ENCODE data around the gene FGD6. TPM values are rescaled to one million over a fixed set of nuclear protein-coding genes. Genes with fewer than 3 reads are reported as not detected.
A peak's percentile ranks its signal among the peaks of the same experiment; 100 is the strongest.

Gene FGD6
- total RNA-seq (3.3 and 5.6 TPM in 2 replicates), polyA plus RNA-seq (3.0 and 4.7 TPM in 2 replicates), polyA minus RNA-seq (ENCODE audit: low replicate concordance) (0.78 and 1.5 TPM in 2 replicates)
- polyA plus RNA-seq (2012): 1.4 and 2.1 TPM in 2 replicates

GRCh38 chr12:95217377-95218149 lies at the start of gene FGD6, which contains the start of gene VEZT:
TSS of gene FGD6 (minus strand) at chr12:95217467. CDS start at chr12:95217240, 227 bp downstream.
TSS of gene VEZT (plus strand) at chr12:95217807. CDS start at chr12:95217851, 44 bp downstream.
- H3K27ac ChIP-seq (ENCODE audit: insufficient read depth, low read length): peak within 1 kb of the TSS; percentile 91
- DNase-seq (ENCODE audit: low read depth in 2 of 2): peak; percentile 99
- H3K27me3 ChIP-seq (ENCODE audit: control insufficient read depth, insufficient read depth, low read length): no peaks in the 10 kb centered on the region
- H3K79me2 ChIP-seq (ENCODE audit: control insufficient read depth, insufficient read depth, low read length): peaks cover 45% of the 10 kb centered on the region
- TF ChIP-seq, protein P1, sequence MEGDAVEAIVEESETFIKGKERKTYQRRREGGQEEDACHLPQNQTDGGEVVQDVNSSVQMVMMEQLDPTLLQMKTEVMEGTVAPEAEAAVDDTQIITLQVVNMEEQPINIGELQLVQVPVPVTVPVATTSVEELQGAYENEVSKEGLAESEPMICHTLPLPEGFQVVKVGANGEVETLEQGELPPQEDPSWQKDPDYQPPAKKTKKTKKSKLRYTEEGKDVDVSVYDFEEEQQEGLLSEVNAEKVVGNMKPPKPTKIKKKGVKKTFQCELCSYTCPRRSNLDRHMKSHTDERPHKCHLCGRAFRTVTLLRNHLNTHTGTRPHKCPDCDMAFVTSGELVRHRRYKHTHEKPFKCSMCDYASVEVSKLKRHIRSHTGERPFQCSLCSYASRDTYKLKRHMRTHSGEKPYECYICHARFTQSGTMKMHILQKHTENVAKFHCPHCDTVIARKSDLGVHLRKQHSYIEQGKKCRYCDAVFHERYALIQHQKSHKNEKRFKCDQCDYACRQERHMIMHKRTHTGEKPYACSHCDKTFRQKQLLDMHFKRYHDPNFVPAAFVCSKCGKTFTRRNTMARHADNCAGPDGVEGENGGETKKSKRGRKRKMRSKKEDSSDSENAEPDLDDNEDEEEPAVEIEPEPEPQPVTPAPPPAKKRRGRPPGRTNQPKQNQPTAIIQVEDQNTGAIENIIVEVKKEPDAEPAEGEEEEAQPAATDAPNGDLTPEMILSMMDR (conservative IDR thresholded peaks at IDR 0.05 in 1 of 2, IDR thresholded peaks at IDR 0.05 in 1 of 2; ENCODE audit: low read depth in 1 of 2, low read length in 2 of 2): peak; percentile 53 to 56
- no peak for TF ChIP-seq EZH2 (IDR thresholded peaks at IDR 0.05; ENCODE audit: low read length, missing control alignments)
- no peaks in the 10 kb centered on the region for H3K36me3 ChIP-seq (ENCODE audit: control insufficient read depth, insufficient read depth, low read length)
- peak within 1 kb of the TSS; percentile 88 for H3K4me2 ChIP-seq (ENCODE audit: extremely low read depth, insufficient read depth, low read length)
- H3K9ac ChIP-seq (ENCODE audit: insufficient read depth, low read length): peak within 1 kb of the TSS; percentile 91
- H3K9me3 ChIP-seq (ENCODE audit: control insufficient read depth, insufficient read depth, low read depth, low read length): no peaks in the 10 kb centered on the region
- H2AFZ ChIP-seq (ENCODE audit: low read length): peak within 1 kb of the TSS; percentile 87
- peak within 1 kb of the TSS; percentile 80 to 95 (median 90) for H3K4me3 ChIP-seq (replicated peaks in 1 of 4; ENCODE audit: control extremely low read depth in 1 of 4, insufficient read depth in 1 of 4, low read depth in 3 of 4, low read length in 4 of 4)
- no peaks in the 10 kb centered on the region for H3K4me1 ChIP-seq (ENCODE audit: control insufficient read depth, extremely low read depth, insufficient read depth, low read length)
- no peaks in the 10 kb centered on the region for H4K20me1 ChIP-seq (ENCODE audit: control insufficient read depth, extremely low read depth, insufficient read depth, low read length)

GRCh38 chr12:95266254-95266653 lies 49.0 kb upstream of the FGD6 start:
- H4K20me1 ChIP-seq (ENCODE audit: control insufficient read depth, extremely low read depth, insufficient read depth, low read length): no peaks in the 10 kb centered on the region
- no peaks in the 10 kb centered on the region for H3K27me3 ChIP-seq (ENCODE audit: control insufficient read depth, insufficient read depth, low read length)
- H3K9me3 ChIP-seq (ENCODE audit: control insufficient read depth, insufficient read depth, low read depth, low read length): no peaks in the 10 kb centered on the region
- H3K79me2 ChIP-seq (ENCODE audit: control insufficient read depth, insufficient read depth, low read length): no peaks in the 10 kb centered on the region
- H3K9ac ChIP-seq (ENCODE audit: insufficient read depth, low read length): no peak overlapping the region
- no peak for DNase-seq (ENCODE audit: low read depth in 2 of 2)
- no peak overlapping the region for H3K4me2 ChIP-seq (ENCODE audit: extremely low read depth, insufficient read depth, low read length)
- H3K4me3 ChIP-seq (replicated peaks in 1 of 4; ENCODE audit: control extremely low read depth in 1 of 4, insufficient read depth in 1 of 4, low read depth in 3 of 4, low read length in 4 of 4): no peak overlapping the region
- no peak overlapping the region for H2AFZ ChIP-seq (ENCODE audit: low read length)
- H3K36me3 ChIP-seq (ENCODE audit: control insufficient read depth, insufficient read depth, low read length): no peaks in the 10 kb centered on the region
- TF ChIP-seq, protein P1 (conservative IDR thresholded peaks at IDR 0.05 in 1 of 2, IDR thresholded peaks at IDR 0.05 in 1 of 2; ENCODE audit: low read depth in 1 of 2, low read length in 2 of 2): no peak
- no peak for TF ChIP-seq EZH2 (IDR thresholded peaks at IDR 0.05; ENCODE audit: low read length, missing control alignments)
- H3K4me1 ChIP-seq (ENCODE audit: control insufficient read depth, extremely low read depth, insufficient read depth, low read length): no peaks in the 10 kb centered on the region
- H3K27ac ChIP-seq (ENCODE audit: insufficient read depth, low read length): no peak overlapping the region

- DNase-seq (ENCODE audit: low read depth in 2 of 2): no peak
- Histone ChIP-seq H3K36me3 (ENCODE audit: control insufficient read depth, insufficient read depth, low read length) (no peaks in the 10 kb centered on the region), H4K20me1 (ENCODE audit: control insufficient read depth, extremely low read depth, insufficient read depth, low read length) (no peaks in the 10 kb centered on the region), H3K79me2 (ENCODE audit: control insufficient read depth, insufficient read depth, low read length) (no peaks in the 10 kb centered on the region), H3K4me3 (replicated peaks in 1 of 4; ENCODE audit: control extremely low read depth in 1 of 4, insufficient read depth in 1 of 4, low read depth in 3 of 4, low read length in 4 of 4) (no peak overlapping the region), H3K4me1 (ENCODE audit: control insufficient read depth, extremely low read depth, insufficient read depth, low read length) (no peaks in the 10 kb centered on the region), H3K9me3 (ENCODE audit: control insufficient read depth, insufficient read depth, low read depth, low read length) (no peaks in the 10 kb centered on the region), H3K9ac (ENCODE audit: insufficient read depth, low read length) (no peak overlapping the region), H3K4me2 (ENCODE audit: extremely low read depth, insufficient read depth, low read length) (no peak overlapping the region), H3K27me3 (ENCODE audit: control insufficient read depth, insufficient read depth, low read length) (no peaks in the 10 kb centered on the region), H3K27ac (ENCODE audit: insufficient read depth, low read length) (no peak overlapping the region), H2AFZ (ENCODE audit: low read length) (no peak overlapping the region)
- TF ChIP-seq EZH2 (IDR thresholded peaks at IDR 0.05; ENCODE audit: low read length, missing control alignments): no peak
- TF ChIP-seq, protein P1 (conservative IDR thresholded peaks at IDR 0.05 in 1 of 2, IDR thresholded peaks at IDR 0.05 in 1 of 2; ENCODE audit: low read depth in 1 of 2, low read length in 2 of 2): no peak
These were observed 48.5 kb upstream of the FGD6 start for GRCh38 chr12:95265765-95266164.

Measured in fibroblast of lung (primary cell).